Heart left ventricle (tissue), 16 donors: ENCODE measurements around the gene MSI2. TPM values are rescaled to one million over a fixed set of nuclear protein-coding genes. Genes with fewer than 3 reads are reported as not detected.

Experiments used
- ATAC-seq, 4 donors: fragments of 200-7000 bp; cut with Tn5 transposase; one replicate each; pipeline ENCODE4 v1.9.1; 2020 to 2022; ENCODE audit warnings: moderate library complexity in 4 of 4, mild to moderate bottlenecking in 3 of 4, moderate number of reproducible peaks in 1 of 4
- DNase-seq, 5 donors: peaks; one replicate each; pipeline ENCODE4 v3.0.0-alpha.2; 2020
- H3K27ac ChIP-seq, 12 donors: fragments of 200-600 bp; sonication (generic) in 4 of 12; one replicate each; pipeline versions ENCODE4 v1.5.0 to v1.8.0; 2016 to 2022; ENCODE audit warnings: mild to moderate bottlenecking in 2 of 12
- H3K27me3 ChIP-seq, 9 donors: fragments of 200-600 bp; sonication (generic) in 2 of 9; one replicate each; pipeline versions ENCODE4 v1.5.1 to v1.8.0; 2016 to 2022; ENCODE audit warnings: mild to moderate bottlenecking in 3 of 9
- H3K36me3 ChIP-seq, 9 donors: fragments of 200-600 bp; sonication (generic) in 2 of 9; one replicate each; pipeline versions ENCODE4 v1.5.0 to v1.8.0; 2018 to 2022; ENCODE audit warnings: mild to moderate bottlenecking in 2 of 9
- H3K4me1 ChIP-seq, 12 donors: fragments of 200-600 bp; sonication (generic) in 4 of 12; one replicate each; pipeline versions ENCODE4 v1.5.0 to v1.8.0; 2016 to 2022; ENCODE audit warnings: mild to moderate bottlenecking in 3 of 12
- H3K4me3 ChIP-seq, 12 donors: fragments of 200-600 bp; sonication (generic) in 4 of 12; one replicate each; pipeline versions ENCODE4 v1.5.0 to v1.8.0; 2017 to 2022; ENCODE audit warnings: mild to moderate bottlenecking in 9 of 12, moderate library complexity in 4 of 12
- H3K9me3 ChIP-seq, 12 donors: fragments of 200-600 bp; sonication (generic) in 4 of 12; one replicate each; pipeline versions ENCODE4 v1.5.0 to v1.8.0; 2016 to 2022; ENCODE audit warnings: mild to moderate bottlenecking in 1 of 12
- CTCF ChIP-seq, 12 donors: fragments of 200-600 bp; sonication (generic) in 4 of 12; IDR thresholded peaks; one replicate each; pipeline versions ENCODE4 v1.5.0 to v1.8.0; 2018 to 2022; ENCODE audit warnings: antibody characterized with exemption in 12 of 12, mild to moderate bottlenecking in 5 of 12
- POLR2A ChIP-seq, 2 donors: fragments of 450-650 bp; IDR thresholded peaks; one replicate each; pipeline ENCODE4 v1.6.1; 2017; ENCODE audit warnings: antibody characterized with exemption in 2 of 2, mild to moderate bottlenecking in 2 of 2, moderate library complexity in 2 of 2
- WGBS, 4 donors: extraction: QIAGEN DNeasy Blood & Tissue Kit in 2 of 4; methylation state at CpG; one replicate each; pipeline versions ENCODE4 v1.1.5 to v1.1.7; 2013 to 2018; 5-methylcytosine and 5-hydroxymethylcytosine counted together
- intact Hi-C, 10 donors: fragments of 100-400 bp; cut with DNase I; formaldehyde crosslinking; loops; one replicate each; pipeline versions ENCODE4 v1.11.1 to v1.14.2; 2022
- polyA plus RNA-seq, 2 donors: library from polyadenylated mRNA; stranded (reverse); fragments of 200-250 nt; gene quantifications; one replicate each; pipeline ENCODE4 v1.2.3, GENCODE V29; 2013
- total RNA-seq, 9 donors: library from RNA; depleted of rRNA in 2 of 9; stranded (reverse); fragments of >200 nt in 2 of 9; fragmentation: NEBNext Ultra II Directional in 3 of 9; extraction: Animal tissue kit (Norgen Biotek cat#: 25700) in 3 of 9; gene quantifications; one replicate each; pipeline versions ENCODE4 v1.1.0 to v1.2.4, GENCODE V29; 2016 to 2023
- donor health status: ischemic (EF 13 %, LVEDD 7.1; RV severe dilation, severe dysfunction).
- donor health status: healthy with polysubstance abuse.
- donor health status: DM: no; HTN: yes; CAD: no.
- donor health status: DM: no; HTN: no; CAD: no.
- donor health status: ischemic (EF 25% LVEDD 6.9; RV normal size, moderate dysfunction).
- donor health status: ischemic (EF 25% LVEDD 5.7; RV mildly dilated, moderate dysfunction).
- donor health status: healthy.
- donor health status: DM: yes; HTN: yes; CAD: no.
- donor health status: ischemic (EF 35%, LVEDD 5.7; RV mildly dilated, moderate dysfunction).
- donor health status: nonischemic (EF 11% LVEDD 7.7; RV severe dilation, severe dysfunction).
- donor health status: DM: yes; HTN: yes; CAD: no.
- donor health status: PGD.
- donor health status: ischemic (EF 29% LVEDD 5.4; RV normal size, mild dysfunction).
- donor health status: nonischemic (EF 23%, LVEDD 6.1; RV moderate dilation, normal function).

The MSI2 gene
- total and polyA plus RNA-seq, 11 donors, result 35.9 to 120 (median 104) TPM

GRCh38 chr17:57567251-57567650, 310.9 kb downstream of the MSI2 start:
- Histone ChIP-seq H3K4me3 (no peak overlapping the region), H3K4me1 (peaks cover 3 to 27% (median 15%) of the 10 kb centered on the region in 12 donors), H3K9me3 (no peaks in the 10 kb centered on the region), H3K27ac (no peak overlapping the region), H3K36me3 (no peaks in the 10 kb centered on the region), H3K27me3 (no peaks in the 10 kb centered on the region)
- DNase-seq (peak in 1 of 5 donors; percentile 66), ATAC-seq (no peak)
- intact Hi-C loops, result no loop called here
- TF ChIP-seq CTCF (IDR thresholded peaks at IDR 0.05) (no peak), POLR2A (IDR thresholded peaks at IDR 0.05) (no peak)
- WGBS, 4 donors, result 70 to 79% (median 76%) methylated on average over 6 to 9 of the region's 9 CpGs

- DNase-seq, result no peak
- ATAC-seq, result no peak
- Histone ChIP-seq H3K9me3 (no peaks in the 10 kb centered on the region), H3K27me3 (no peaks in the 10 kb centered on the region), H3K27ac (no peak overlapping the region), H3K4me3 (no peak overlapping the region), H3K4me1 (peaks cover 3 to 37% (median 22%) of the 10 kb centered on the region in 12 donors), H3K36me3 (no peaks in the 10 kb centered on the region)
- no peak for TF ChIP-seq POLR2A (IDR thresholded peaks at IDR 0.05)
- no peak for TF ChIP-seq CTCF (IDR thresholded peaks at IDR 0.05)
- intact Hi-C loops, result no loop called here
- 81 to 84% (median 82%) methylated on average over 3 of the region's 3 CpGs for WGBS, 4 donors
Measured at GRCh38 chr17:57568340-57568739, 312.0 kb downstream of the MSI2 start.

- H3K9me3 ChIP-seq, result no peaks in the 10 kb centered on the region
- DNase-seq (no peak), ATAC-seq (no peak)
- no peaks in the 10 kb centered on the region for H3K36me3 ChIP-seq
- intact Hi-C loops, result no loop called here
- H3K4me1 ChIP-seq, result peaks cover 3 to 42% (median 27%) of the 10 kb centered on the region in 12 donors
- H3K27ac ChIP-seq, result no peak overlapping the region
- H3K27me3 ChIP-seq, result no peaks in the 10 kb centered on the region
- WGBS, 4 donors, result 61 to 74% (median 68%) methylated on average over 4 of the region's 4 CpGs
- TF ChIP-seq CTCF (IDR thresholded peaks at IDR 0.05) (no peak), POLR2A (IDR thresholded peaks at IDR 0.05) (no peak)
- no peak overlapping the region for H3K4me3 ChIP-seq
Measured at GRCh38 chr17:57569021-57569420, 312.7 kb downstream of the MSI2 start.

- Histone ChIP-seq H3K27ac (no peak overlapping the region), H3K9me3 (no peaks in the 10 kb centered on the region), H3K36me3 (no peaks in the 10 kb centered on the region), H3K4me1 (peaks cover 3 to 48% (median 33%) of the 10 kb centered on the region in 12 donors), H3K27me3 (no peaks in the 10 kb centered on the region), H3K4me3 (no peak overlapping the region)
- TF ChIP-seq POLR2A (IDR thresholded peaks at IDR 0.05) (no peak), CTCF (IDR thresholded peaks at IDR 0.05) (no peak)
- no peak for ATAC-seq
- 96 to 98% (median 97%) methylated on average over 7 of the region's 7 CpGs for WGBS, 4 donors
- intact Hi-C loops, result loop anchor here in 1 of 10 donors (10.0 kb wide), 1 partner anchor 95 kb away; no protein-coding TSS in a partner anchor
- no peak for DNase-seq
Measured at GRCh38 chr17:57569853-57570252, 313.5 kb downstream of the MSI2 start.
